HepG2 (cell line): Measurements from ENCODE around the gene PAPOLB. TPM values are rescaled to one million over a fixed set of nuclear protein-coding genes. Genes with fewer than 3 reads are reported as not detected.

Experiments
- ATAC-seq: fragments of 200-7000 bp; cut with Tn5 transposase; 3 replicates; pipeline ENCODE4 v1.9.1; 2020; ENCODE audit warnings: mild to moderate bottlenecking, moderate library complexity
- BruUV-seq: library from RNA; stranded (reverse); fragments of 400-500 nt; replicated peaks from 2 replicates; lab custom pipeline; 2021; lab: Mats Ljungman, UMichigan
- CTCF ChIA-PET: fragments of 300-600 bp; formaldehyde crosslinking; extraction: SDS; loops from one replicate; lab custom pipeline; 2021; ENCODE audit warnings: low total read pairs, inconsistent platforms, low intra/inter-chr PET ratio; lab: Yijun Ruan, JAX
- POLR2A ChIA-PET: fragments of 350-600 bp; sonication (Branson Sonifier 250); formaldehyde crosslinking; loops from one replicate; lab custom pipeline; 2020; ENCODE audit warnings: antibody characterized with exemption, inconsistent platforms; lab: Yijun Ruan, JAX
- DNase-seq: peaks from one replicate; pipeline ENCODE4 v3.0.0-alpha.2; 2015; ENCODE audit warnings: low spot score
- FAIRE-seq: peaks from 3 replicates; lab custom pipeline; 2011; peaks lifted over from hg19 to GRCh38; lab: Jason Lieb, UNC
- H2AFZ ChIP-seq: one replicate; pipeline ENCODE4 v1.6.1; 2011; ENCODE audit warnings: low read length, inconsistent platforms
- H3K27ac ChIP-seq: fragments of 300-600 bp; 3 replicates; pipeline ENCODE4 v1.8.0; 2011; ENCODE audit warnings: mixed run types, mild to moderate bottlenecking, mixed read lengths, low read length, inconsistent platforms; ENCODE audit not compliant: insufficient read depth; ENCODE audit errors: extremely low read length
- H3K27me3 ChIP-seq, 2 experiments: fragments of 200-600 bp in 1 of 2; 2 replicates in 1 of 2; 3 replicates in 1 of 2; pipeline versions ENCODE4 v1.6.0 to v1.8.0; 2011; ENCODE audit warnings: low read length in 2 of 2, mild to moderate bottlenecking in 2 of 2, moderate library complexity in 2 of 2, inconsistent platforms in 1 of 2; ENCODE audit not compliant: insufficient read depth in 2 of 2, control insufficient read depth in 1 of 2
- H3K36me3 ChIP-seq, 2 experiments: fragments of 200-600 bp in 1 of 2; replicated peaks in 1 of 2; 2 replicates in 1 of 2; 3 replicates in 1 of 2; pipeline versions ENCODE4 v1.5.1 to v1.8.0; 2011; ENCODE audit warnings: low read length in 2 of 2, inconsistent platforms in 1 of 2; ENCODE audit not compliant: insufficient read depth in 2 of 2, control insufficient read depth in 1 of 2
- H3K4me1 ChIP-seq: 2 replicates; pipeline ENCODE4 v1.5.1; 2012; ENCODE audit warnings: low read length, inconsistent platforms; ENCODE audit not compliant: insufficient read depth
- H3K4me2 ChIP-seq: 2 replicates; pipeline ENCODE4 v1.6.0; 2011; ENCODE audit warnings: low read depth, low read length, inconsistent platforms
- H3K4me3 ChIP-seq, 3 experiments: fragments of 200-600 bp in 1 of 3; sonication (generic), shearing (Covaris generic) in 1 of 3; replicated peaks in 1 of 3; 2 replicates each; pipeline ENCODE4 v1.5.1; 2011 to 2016; ENCODE audit warnings: low read length in 3 of 3, inconsistent platforms in 2 of 3, low read depth in 2 of 3, mild to moderate bottlenecking in 2 of 3, control low read depth in 1 of 3, mixed read lengths in 1 of 3; ENCODE audit not compliant: insufficient read depth in 1 of 3
- H3K79me2 ChIP-seq: one replicate; pipeline ENCODE4 v1.6.1; 2011; ENCODE audit warnings: low read length, inconsistent platforms; ENCODE audit not compliant: insufficient read depth
- H3K9ac ChIP-seq: 2 replicates; pipeline ENCODE4 v1.6.0; 2011; ENCODE audit warnings: mild to moderate bottlenecking, low read depth, low read length, inconsistent platforms; ENCODE audit not compliant: insufficient read depth
- H3K9me3 ChIP-seq: 2 replicates; pipeline ENCODE4 v1.5.1; 2012; ENCODE audit warnings: mild to moderate bottlenecking, low read length
- H4K20me1 ChIP-seq: 2 replicates; pipeline ENCODE4 v1.6.0; 2011; ENCODE audit warnings: inconsistent platforms, mild to moderate bottlenecking, low read length, moderate library complexity; ENCODE audit not compliant: insufficient read depth
- AGO2 ChIP-seq: fragments of 200-400 bp; formaldehyde crosslinking; optimal IDR thresholded peaks from 2 replicates; pipeline ENCODE3; 2017; ENCODE audit warnings: mild to moderate bottlenecking, low read depth, low read length, moderate library complexity
- ATF1 ChIP-seq: IDR thresholded peaks from 2 replicates; pipeline ENCODE4 v1.6.1; 2016; ENCODE audit warnings: mild to moderate bottlenecking, control low read depth
- GMEB1 ChIP-seq: sonication (generic); formaldehyde crosslinking; IDR thresholded peaks from 2 replicates; pipeline ENCODE4 v1.5.1; 2020; ENCODE audit warnings: missing genetic modification reagents, mild to moderate bottlenecking, borderline replicate concordance
- MTF2 ChIP-seq: sonication (generic); formaldehyde crosslinking; IDR thresholded peaks from 2 replicates; pipeline ENCODE4 v1.5.0; 2020; ENCODE audit warnings: missing genetic modification reagents, borderline replicate concordance
- PRDM4 ChIP-seq: sonication (generic); formaldehyde crosslinking; IDR thresholded peaks from 2 replicates; pipeline ENCODE4 v1.9.0; 2021; ENCODE audit warnings: missing genetic modification reagents, borderline replicate concordance
- SP4 ChIP-seq: sonication (generic); formaldehyde crosslinking; IDR thresholded peaks from 2 replicates; pipeline ENCODE4 v1.8.1; 2023; ENCODE audit warnings: mild to moderate bottlenecking, missing genetic modification reagents
- TIGD3 ChIP-seq: sonication (generic); formaldehyde crosslinking; IDR thresholded peaks from 2 replicates; pipeline ENCODE4 v1.5.1; 2020; ENCODE audit warnings: mild to moderate bottlenecking, missing genetic modification reagents, borderline replicate concordance
- ZNF101 ChIP-seq: sonication (generic); formaldehyde crosslinking; IDR thresholded peaks from 2 replicates; pipeline ENCODE4 v1.4.0; 2020; ENCODE audit warnings: mild to moderate bottlenecking, low read depth, missing genetic modification reagents, borderline replicate concordance
- ZNF143 ChIP-seq: sonication (generic); formaldehyde crosslinking; IDR thresholded peaks from 2 replicates; pipeline ENCODE4 v1.4.0; 2020; ENCODE audit warnings: missing genetic modification reagents
- ZNF331 ChIP-seq: sonication (generic); formaldehyde crosslinking; IDR thresholded peaks from 2 replicates; pipeline ENCODE4 v1.4.0; 2020; ENCODE audit warnings: missing genetic modification reagents
- ZNF484 ChIP-seq: sonication (generic); formaldehyde crosslinking; IDR thresholded peaks from 2 replicates; pipeline ENCODE4 v1.5.1; 2020; ENCODE audit warnings: mild to moderate bottlenecking, low read depth, missing genetic modification reagents, borderline replicate concordance
- ZNF576 ChIP-seq: sonication (generic); formaldehyde crosslinking; IDR thresholded peaks from 2 replicates; pipeline ENCODE4 v1.4.0; 2020; ENCODE audit warnings: mild to moderate bottlenecking, missing genetic modification reagents
- ZUFSP ChIP-seq: sonication (generic); formaldehyde crosslinking; IDR thresholded peaks from 2 replicates; pipeline ENCODE4 v1.9.0; 2021; ENCODE audit warnings: missing genetic modification reagents, mild to moderate bottlenecking, borderline replicate concordance
- WGBS: methylation state at CpG from one replicate; pipeline ENCODE4 v1.1.6; 2017; ENCODE audit warnings: low lambda C conversion rate; 5-methylcytosine and 5-hydroxymethylcytosine counted together
- in situ Hi-C: cut with HindIII; loops from 2 replicates; pipeline ENCODE4 v1.10.0; 2017; ENCODE audit warnings: low pct_unique_long_range_greater_than_20kb; ENCODE audit not compliant: extremely low pct_ligation_motif_present
- intact Hi-C: fragments of 100-400 bp; cut with micrococcal nuclease; formaldehyde crosslinking; loops from one replicate; pipeline ENCODE4 v1.10.0; 2022; ENCODE audit not compliant: unreplicated experiment
- polyA plus RNA-seq, 8 experiments: library from polyadenylated mRNA; depleted of rRNA in 3 of 8; stranded (reverse) in 7 of 8; unstranded in 1 of 8; fragments of >200 nt; fragmentation: Illumina TruSeq in 4 of 8; extraction: Trizol in 4 of 8; gene quantifications; 2 replicates each; pipeline versions ENCODE4 v1.2.1 to v1.2.3, GENCODE V29; 2011 to 2016; ENCODE audit warnings: low read depth in 4 of 8, missing spikeins in 1 of 8, mixed read lengths in 1 of 8; ENCODE audit not compliant: insufficient read depth in 1 of 8
- total RNA-seq, 5 experiments: library from RNA; depleted of rRNA; stranded (reverse); fragments of >200 nt; fragmentation: Illumina TruSeq; extraction: Trizol; gene quantifications; 2 replicates each; pipeline ENCODE4 v1.2.3, GENCODE V29; 2016; ENCODE audit warnings: low read depth in 1 of 5

PAPOLB gene
- total and polyA plus RNA-seq, 2 of the 13 experiments (the other 11 are each of a cell fraction or from before 2014, with no cell fraction given) = not detected

- TF ChIP-seq TIGD3 (CRISPR knock-in tag) (no peak), AGO2 (no peak), GMEB1 (CRISPR knock-in tag) (no peak), SP4 (no peak), PRDM4 (no peak)
Observed at GRCh38 chr7:4871056-4871680, 9.3 kb upstream of the PAPOLB start (continued).

- Histone ChIP-seq H4K20me1 (no peaks in the 10 kb centered on the region), H3K27me3 (peaks cover 0 to 39% of the 10 kb centered on the region in 2 experiments), H3K36me3 (no peaks in the 10 kb centered on the region), H3K4me2 (no peak overlapping the region), H2AFZ (no peak overlapping the region), H3K9me3 (no peaks in the 10 kb centered on the region), H3K4me3 (no peak overlapping the region), H3K4me1 (peaks cover 9% of the 10 kb centered on the region; the same call in 1 of the 2 replicates), H3K9ac (no peak overlapping the region), H3K27ac (no peak overlapping the region), H3K79me2 (no peaks in the 10 kb centered on the region)
- DNase-seq = no peak
- intact Hi-C loops (no loop called here), in situ Hi-C loops (no loop called here)
- POLR2A ChIA-PET = no interaction called here
- TF ChIP-seq ZNF484 (CRISPR knock-in tag) = no peak
- TF ChIP-seq ZNF576 (CRISPR knock-in tag) = no peak
- TF ChIP-seq ZUFSP (CRISPR knock-in tag) = no peak
- no peak for TF ChIP-seq ZNF101
- TF ChIP-seq ZNF143 (CRISPR knock-in tag) = no peak
- TF ChIP-seq ZNF331 (CRISPR knock-in tag) = no peak
- no peak for TF ChIP-seq ATF1 (CRISPR knock-in tag)
- no peak for TF ChIP-seq MTF2
- no TSS peak for BruUV-seq
- 44% methylated on average over 5 of the region's 5 CpGs for WGBS
- CTCF ChIA-PET = no interaction called here
- FAIRE-seq = no peak
- ATAC-seq = no peak
Observed at GRCh38 chr7:4868493-4868892, 6.7 kb upstream of the PAPOLB start.
